ENCODE measurements around the gene EPYC.

Gene EPYC

GRCh38 chr12:90954428-90954827 lies 50.3 kb downstream of the EPYC start:
- DNase-seq, result no peak

- no peak for DNase-seq
Measured at GRCh38 chr12:90953956-90954421, 50.8 kb downstream of the EPYC start.

DNA sequence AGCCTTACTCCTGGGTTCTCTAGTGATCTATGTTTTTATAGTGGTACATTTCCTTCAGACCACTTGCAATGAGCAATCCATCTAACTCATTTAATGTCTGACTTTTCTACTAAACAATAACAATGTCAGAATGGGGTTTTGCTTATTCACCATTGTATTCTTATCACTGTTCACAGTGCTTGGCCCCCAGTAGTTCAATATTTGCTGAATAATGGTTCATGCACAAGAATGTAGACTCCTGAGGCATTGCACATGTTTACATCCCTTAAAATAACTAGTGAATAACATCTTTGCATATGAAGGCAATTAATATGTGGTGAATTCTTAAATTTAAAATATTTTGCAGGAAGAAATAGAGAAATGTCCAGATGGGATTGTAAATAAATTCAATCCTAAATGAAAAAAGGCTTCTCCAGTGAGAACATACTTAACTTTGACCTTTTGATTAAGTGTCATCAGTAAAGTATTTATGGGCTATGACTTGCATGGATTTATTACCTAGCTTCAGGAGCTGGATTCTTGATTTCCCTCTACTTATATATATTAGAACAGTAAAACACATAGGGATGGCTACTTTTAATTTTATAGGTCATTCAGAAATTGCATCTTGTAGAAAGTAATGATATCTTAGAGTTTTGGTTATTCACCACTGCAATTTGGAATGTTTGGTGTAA lies 53.2 kb downstream of the EPYC start:
- no peak for DNase-seq

GRCh38 chr12:90947869-90948268 lies 56.9 kb downstream of the EPYC start:
- no peak for DNase-seq

- peak in 1 of 2 donors; percentile 42 for DNase-seq
Measured at GRCh38 chr12:90945070-90945649, 59.6 kb downstream of the EPYC start.

- DNase-seq, result no peak
Measured at GRCh38 chr12:90943255-90943654, 61.5 kb downstream of the EPYC start.

GRCh38 chr12:90940872-90941499 lies 63.8 kb downstream of the EPYC start:
- DNase-seq, result no peak

GRCh38 chr12:90939382-90939781 lies 65.4 kb downstream of the EPYC start:
- DNase-seq, result no peak

GRCh38 chr12:90938451-90938850 lies 66.3 kb downstream of the EPYC start:
- DNase-seq, result no peak

DNA sequence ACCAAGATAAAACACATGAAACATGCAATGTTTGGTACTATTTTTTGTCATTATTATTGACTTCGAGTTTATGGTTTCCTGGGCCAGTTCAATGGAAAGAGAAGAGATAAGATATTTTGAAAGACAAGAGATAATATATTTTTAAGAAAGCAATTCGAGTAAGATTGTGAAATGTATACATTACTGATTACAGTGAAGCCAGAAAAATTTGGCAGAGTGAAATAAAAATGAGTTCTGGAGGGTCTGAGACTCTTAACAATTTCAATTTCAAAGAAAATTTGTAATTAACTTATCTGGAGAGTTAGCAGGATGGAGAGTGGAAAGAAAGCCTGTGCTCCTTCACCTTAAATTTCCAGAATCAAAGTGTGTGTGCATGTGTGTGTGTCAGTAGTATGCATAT lies 67.1 kb downstream of the EPYC start:
- DNase-seq, result no peak

GRCh38 chr12:90936230-90937005 lies 68.4 kb downstream of the EPYC start:
- DNase-seq, result no peak

GRCh38 chr12:90925562-90925961 lies 79.2 kb downstream of the EPYC start:
- DNase-seq, result no peak

- no peak for DNase-seq
Measured at GRCh38 chr12:90924406-90924805, 80.4 kb downstream of the EPYC start.

- no peak for DNase-seq
Measured at GRCh38 chr12:90922145-90922627, 82.6 kb downstream of the EPYC start.

DNA sequence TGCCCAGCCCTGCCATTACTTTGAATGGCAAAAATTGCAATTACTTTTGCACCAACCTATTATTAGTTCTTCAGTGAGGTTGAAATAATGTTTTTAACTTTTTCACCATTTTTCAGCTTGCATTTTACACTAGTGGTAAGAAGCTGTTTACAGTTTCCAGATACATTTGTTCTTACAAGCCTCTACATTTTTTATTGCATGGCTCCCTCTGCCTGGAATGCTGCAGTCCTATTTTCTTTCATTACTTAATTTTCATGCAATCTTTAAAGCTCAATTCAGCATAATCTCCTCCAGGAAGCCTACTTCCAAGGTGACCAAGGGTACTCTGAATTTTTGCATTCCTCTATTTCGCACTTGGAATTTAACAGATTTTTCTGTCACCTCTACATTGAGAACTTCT lies 83.2 kb downstream of the EPYC start:
- DNase-seq, result no peak

- DNase-seq, result no peak
Measured at GRCh38 chr12:90920222-90920621, 84.5 kb downstream of the EPYC start.

DNA sequence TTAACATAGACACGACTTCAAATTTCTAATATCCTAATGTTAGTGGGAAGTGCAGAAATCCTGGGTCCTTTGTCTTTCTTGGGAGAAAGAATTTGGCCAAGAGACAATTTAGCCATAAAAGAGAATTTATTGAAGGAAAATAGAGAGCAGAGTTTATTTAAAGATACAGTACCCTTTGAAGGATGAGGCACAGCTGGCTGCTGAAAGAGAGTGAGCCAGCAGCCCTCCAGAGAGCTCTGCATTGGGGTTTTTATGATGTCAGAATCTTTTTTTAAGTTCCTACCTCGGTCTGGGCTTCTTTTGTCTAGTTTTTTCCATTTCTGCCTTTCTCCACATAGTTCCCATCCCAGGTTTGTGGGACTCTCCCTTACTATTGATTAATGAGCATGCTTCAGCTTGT lies 87.3 kb downstream of the EPYC start:
- no peak for DNase-seq

DNA sequence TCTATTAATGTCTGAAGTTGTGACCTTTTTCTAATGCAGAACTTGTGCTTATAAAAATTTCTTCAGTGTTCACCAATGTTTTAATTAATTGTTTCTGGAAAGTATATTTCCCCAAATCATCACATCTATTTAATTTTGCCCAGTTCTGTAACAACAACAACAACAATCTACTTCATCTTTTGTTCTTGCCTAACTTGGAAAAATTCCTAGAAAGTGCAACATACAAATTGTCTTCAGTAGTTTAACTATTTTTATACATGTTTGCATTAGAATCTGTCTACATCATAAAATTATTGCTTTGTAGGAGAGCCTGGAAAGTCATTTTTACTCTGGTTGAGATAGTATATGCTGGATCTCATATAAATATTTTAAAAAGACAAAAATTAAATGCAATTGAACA lies 88.3 kb downstream of the EPYC start:
- DNase-seq, result no peak

DNA sequence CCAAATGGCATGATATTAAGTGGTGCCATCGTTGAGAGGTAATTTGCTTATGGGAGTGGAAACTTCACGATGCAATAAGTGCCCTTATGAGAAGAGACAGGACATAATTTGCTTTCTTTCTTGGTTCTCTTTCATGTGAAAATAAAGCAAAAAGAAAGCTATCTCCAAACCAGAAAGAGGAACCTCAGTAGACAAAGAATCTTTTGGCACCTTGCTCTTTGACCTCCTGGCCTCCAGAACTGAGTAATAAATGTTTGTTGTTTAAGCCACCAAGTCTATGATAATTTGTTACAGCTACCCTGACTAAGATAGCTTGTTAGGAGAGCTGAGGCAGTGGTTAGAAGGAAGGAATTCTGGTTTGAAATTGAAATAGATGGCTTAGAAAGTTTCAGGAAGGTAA lies 89.4 kb downstream of the EPYC start:
- no peak for DNase-seq
